Measurements from ENCODE around the gene TGFB2. TPM values are rescaled to one million over a fixed set of nuclear protein-coding genes. Genes with fewer than 3 reads are reported as not detected.

TGFB2 gene
- polyA plus RNA-seq, 1 donor (not counting 4 experiments of a cell fraction or from before 2014, with no cell fraction given) = 21.5 TPM

DNA sequence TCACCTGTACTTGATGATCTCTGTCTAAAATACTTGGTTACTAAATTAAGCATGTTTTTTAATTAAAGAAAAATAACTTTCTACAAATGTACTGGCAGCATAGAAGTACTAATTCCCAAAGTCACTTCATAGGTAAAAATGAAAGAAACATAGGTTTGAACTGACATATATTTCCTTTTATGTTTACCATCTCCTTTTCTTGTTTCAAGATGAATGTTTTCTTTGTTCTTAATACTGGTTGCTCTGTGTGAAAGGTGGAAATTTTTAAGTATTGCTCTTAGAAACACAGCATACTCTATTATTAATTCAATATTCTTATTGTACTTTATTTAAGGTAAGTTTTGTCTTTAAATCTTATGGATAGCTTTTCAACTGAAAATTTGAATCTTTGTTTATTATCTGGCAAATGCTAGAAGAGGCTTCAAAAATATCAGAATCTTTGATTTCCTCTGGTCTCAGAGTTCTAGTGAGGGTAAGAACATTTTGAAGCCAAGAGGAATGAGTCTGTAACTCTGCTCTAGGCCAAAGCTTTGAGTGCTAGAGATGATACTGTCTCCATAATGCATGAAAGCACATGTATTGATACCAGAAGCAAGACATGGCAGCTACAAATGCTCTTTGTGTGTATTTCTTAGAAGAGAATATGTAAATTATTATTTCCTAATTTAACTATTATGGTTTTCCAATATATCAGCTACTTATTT lies 41.8 kb upstream of the TGFB2 start:
- DNase-seq (ENCODE audit: low read depth, low spot score) (no peak), FAIRE-seq (no peak)
- H2AFZ ChIP-seq (ENCODE audit: control insufficient read depth, low read length) = no peak overlapping the region
- H3K4me1 ChIP-seq (ENCODE audit: control insufficient read depth, extremely low read depth, insufficient read depth, low read length) = peaks cover 7% of the 10 kb centered on the region
- no peaks in the 10 kb centered on the region for H3K9me3 ChIP-seq (ENCODE audit: control insufficient read depth, low read depth, low read length)
- no peak overlapping the region for H3K9ac ChIP-seq (ENCODE audit: control insufficient read depth, extremely low read depth, insufficient read depth, low read length)
- dilution Hi-C loops (cut with MboI; ENCODE audit: extremely low pct_ligation_motif_present, low sequenced_read_pairs) = no loop called here
- H3K36me3 ChIP-seq (ENCODE audit: control insufficient read depth in 2 of 2, extremely low read depth in 1 of 2, insufficient read depth in 2 of 2, low read length in 2 of 2) = peaks cover 2 to 8% of the 10 kb centered on the region in 2 experiments
- no peaks in the 10 kb centered on the region for H3K9me1 ChIP-seq (ENCODE audit: control insufficient read depth, extremely low read depth, insufficient read depth, low read length)
- TF ChIP-seq, protein P1, sequence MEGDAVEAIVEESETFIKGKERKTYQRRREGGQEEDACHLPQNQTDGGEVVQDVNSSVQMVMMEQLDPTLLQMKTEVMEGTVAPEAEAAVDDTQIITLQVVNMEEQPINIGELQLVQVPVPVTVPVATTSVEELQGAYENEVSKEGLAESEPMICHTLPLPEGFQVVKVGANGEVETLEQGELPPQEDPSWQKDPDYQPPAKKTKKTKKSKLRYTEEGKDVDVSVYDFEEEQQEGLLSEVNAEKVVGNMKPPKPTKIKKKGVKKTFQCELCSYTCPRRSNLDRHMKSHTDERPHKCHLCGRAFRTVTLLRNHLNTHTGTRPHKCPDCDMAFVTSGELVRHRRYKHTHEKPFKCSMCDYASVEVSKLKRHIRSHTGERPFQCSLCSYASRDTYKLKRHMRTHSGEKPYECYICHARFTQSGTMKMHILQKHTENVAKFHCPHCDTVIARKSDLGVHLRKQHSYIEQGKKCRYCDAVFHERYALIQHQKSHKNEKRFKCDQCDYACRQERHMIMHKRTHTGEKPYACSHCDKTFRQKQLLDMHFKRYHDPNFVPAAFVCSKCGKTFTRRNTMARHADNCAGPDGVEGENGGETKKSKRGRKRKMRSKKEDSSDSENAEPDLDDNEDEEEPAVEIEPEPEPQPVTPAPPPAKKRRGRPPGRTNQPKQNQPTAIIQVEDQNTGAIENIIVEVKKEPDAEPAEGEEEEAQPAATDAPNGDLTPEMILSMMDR (optimal IDR thresholded peaks at IDR 0.05 in 1 of 3, IDR thresholded peaks at IDR 0.05 in 1 of 3, conservative IDR thresholded peaks at IDR 0.05 in 1 of 3; ENCODE audit: extremely low read depth in 1 of 3, insufficient read depth in 2 of 3, low read length in 3 of 3) = no peak
- no peak for TF ChIP-seq EZH2 (IDR thresholded peaks at IDR 0.05; ENCODE audit: low read length)
- H4K20me1 ChIP-seq (ENCODE audit: control insufficient read depth, extremely low read depth, insufficient read depth, low read length) = no peaks in the 10 kb centered on the region
- H3K4me3 ChIP-seq (ENCODE audit: control insufficient read depth in 2 of 3, extremely low read depth in 1 of 3, insufficient read depth in 2 of 3, low read depth in 1 of 3, low read length in 3 of 3) = no peak overlapping the region
- H3K27ac ChIP-seq (ENCODE audit: control insufficient read depth, insufficient read depth, low read length) = no peak overlapping the region
- H3K27me3 ChIP-seq (ENCODE audit: control insufficient read depth, extremely low read depth, insufficient read depth, low read length) = no peaks in the 10 kb centered on the region
- peaks cover 28% of the 10 kb centered on the region for H3K79me2 ChIP-seq (ENCODE audit: control insufficient read depth, insufficient read depth, low read length)
- H3K4me2 ChIP-seq (ENCODE audit: control insufficient read depth, extremely low read depth, insufficient read depth, low read depth, low read length) = no peak overlapping the region

DNA sequence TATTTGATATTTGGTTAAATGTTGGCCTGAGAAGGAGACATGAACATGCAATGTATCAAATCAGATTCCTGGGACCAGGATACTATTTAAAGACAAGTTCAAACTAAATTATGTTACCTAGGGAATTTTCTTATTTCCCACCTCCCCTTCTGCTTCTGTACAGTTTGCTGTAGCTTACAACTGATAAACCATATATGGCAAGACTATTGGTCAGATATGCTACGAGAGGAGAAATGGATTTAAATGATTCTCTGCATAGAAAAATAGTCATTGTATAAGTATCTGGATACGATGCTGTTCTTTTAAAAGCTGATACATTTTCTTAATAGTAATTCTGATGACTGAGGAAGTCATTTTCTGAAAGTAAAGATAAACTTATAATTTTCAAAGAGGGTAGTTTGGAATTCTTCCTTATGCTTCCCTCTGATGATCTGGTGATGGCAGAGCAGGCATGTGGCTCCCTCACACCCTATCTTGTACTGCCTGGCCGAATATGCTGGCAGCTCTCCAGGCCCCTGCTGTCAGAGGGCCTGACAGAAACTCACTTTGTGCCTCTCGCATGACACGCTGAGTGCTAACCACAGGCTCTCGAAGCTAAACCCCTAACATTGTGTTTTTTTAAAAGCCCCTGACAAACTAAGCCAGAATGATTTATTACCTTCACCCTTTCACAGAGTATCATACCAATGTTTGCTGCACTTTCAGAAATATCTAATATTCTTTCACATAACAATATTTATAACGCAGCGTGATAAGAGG lies 40.7 kb upstream of the TGFB2 start:
- no peaks in the 10 kb centered on the region for H3K9me1 ChIP-seq (ENCODE audit: control insufficient read depth, extremely low read depth, insufficient read depth, low read length)
- FAIRE-seq (no peak), DNase-seq (ENCODE audit: low read depth, low spot score) (no peak)
- no peak for TF ChIP-seq EZH2 (IDR thresholded peaks at IDR 0.05; ENCODE audit: low read length)
- TF ChIP-seq, protein P1 (optimal IDR thresholded peaks at IDR 0.05 in 1 of 3, IDR thresholded peaks at IDR 0.05 in 1 of 3, conservative IDR thresholded peaks at IDR 0.05 in 1 of 3; ENCODE audit: extremely low read depth in 1 of 3, insufficient read depth in 2 of 3, low read length in 3 of 3) = no peak
- peaks cover 21% of the 10 kb centered on the region for H3K79me2 ChIP-seq (ENCODE audit: control insufficient read depth, insufficient read depth, low read length)
- H3K4me3 ChIP-seq (ENCODE audit: control insufficient read depth in 2 of 3, extremely low read depth in 1 of 3, insufficient read depth in 2 of 3, low read depth in 1 of 3, low read length in 3 of 3) = no peak overlapping the region
- H3K4me1 ChIP-seq (ENCODE audit: control insufficient read depth, extremely low read depth, insufficient read depth, low read length) = peaks cover 2% of the 10 kb centered on the region
- dilution Hi-C loops (cut with MboI; ENCODE audit: extremely low pct_ligation_motif_present, low sequenced_read_pairs) = no loop called here
- no peak overlapping the region for H3K4me2 ChIP-seq (ENCODE audit: control insufficient read depth, extremely low read depth, insufficient read depth, low read depth, low read length)
- no peak overlapping the region for H3K9ac ChIP-seq (ENCODE audit: control insufficient read depth, extremely low read depth, insufficient read depth, low read length)
- H2AFZ ChIP-seq (ENCODE audit: control insufficient read depth, low read length) = no peak overlapping the region
- H3K9me3 ChIP-seq (ENCODE audit: control insufficient read depth, low read depth, low read length) = no peaks in the 10 kb centered on the region
- H4K20me1 ChIP-seq (ENCODE audit: control insufficient read depth, extremely low read depth, insufficient read depth, low read length) = no peaks in the 10 kb centered on the region
- no peak overlapping the region for H3K27ac ChIP-seq (ENCODE audit: control insufficient read depth, insufficient read depth, low read length)
- no peaks in the 10 kb centered on the region for H3K27me3 ChIP-seq (ENCODE audit: control insufficient read depth, extremely low read depth, insufficient read depth, low read length)
- peaks cover 2 to 8% of the 10 kb centered on the region in 2 experiments for H3K36me3 ChIP-seq (ENCODE audit: control insufficient read depth in 2 of 2, extremely low read depth in 1 of 2, insufficient read depth in 2 of 2, low read length in 2 of 2)

Measured in keratinocyte (primary cell).